HG03045 (cell line): Measurements from ENCODE around the gene CHKB.
"Not testable (repeated sequence)": the region's sequence is repeated elsewhere in the genome, so short reads cannot be mapped to it uniquely, and the experiment has no call there.

Source experiments
- ATAC-seq: cut with Tn5 transposase; IDR thresholded peaks from one replicate; pipeline ENCODE4 v1.9.1; 2021; ENCODE audit warnings: mild to moderate bottlenecking, moderate library complexity; ENCODE audit not compliant: unreplicated experiment

The CHKB gene

DNA sequence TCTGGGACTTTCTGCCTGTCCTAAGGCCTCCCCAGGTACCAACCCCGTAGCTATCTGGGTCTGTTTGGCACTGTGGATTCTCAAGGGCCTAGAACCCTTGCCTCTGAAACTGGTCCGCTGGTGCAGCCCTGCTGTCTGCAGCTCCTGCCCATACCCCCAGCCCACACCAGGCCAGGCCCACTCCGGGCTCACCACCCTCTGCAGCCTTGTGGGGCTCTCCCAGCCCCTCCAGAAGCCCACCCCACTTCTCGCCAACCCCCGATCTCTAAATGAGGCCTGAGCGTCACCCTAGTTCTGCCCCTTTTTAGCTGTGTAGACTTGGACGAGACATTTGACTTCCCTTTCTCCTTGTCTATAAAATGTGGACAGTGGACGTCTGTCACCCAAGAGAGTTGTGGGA lies 32.3 kb downstream of the CHKB start:
- ATAC-seq = no peak

DNA sequence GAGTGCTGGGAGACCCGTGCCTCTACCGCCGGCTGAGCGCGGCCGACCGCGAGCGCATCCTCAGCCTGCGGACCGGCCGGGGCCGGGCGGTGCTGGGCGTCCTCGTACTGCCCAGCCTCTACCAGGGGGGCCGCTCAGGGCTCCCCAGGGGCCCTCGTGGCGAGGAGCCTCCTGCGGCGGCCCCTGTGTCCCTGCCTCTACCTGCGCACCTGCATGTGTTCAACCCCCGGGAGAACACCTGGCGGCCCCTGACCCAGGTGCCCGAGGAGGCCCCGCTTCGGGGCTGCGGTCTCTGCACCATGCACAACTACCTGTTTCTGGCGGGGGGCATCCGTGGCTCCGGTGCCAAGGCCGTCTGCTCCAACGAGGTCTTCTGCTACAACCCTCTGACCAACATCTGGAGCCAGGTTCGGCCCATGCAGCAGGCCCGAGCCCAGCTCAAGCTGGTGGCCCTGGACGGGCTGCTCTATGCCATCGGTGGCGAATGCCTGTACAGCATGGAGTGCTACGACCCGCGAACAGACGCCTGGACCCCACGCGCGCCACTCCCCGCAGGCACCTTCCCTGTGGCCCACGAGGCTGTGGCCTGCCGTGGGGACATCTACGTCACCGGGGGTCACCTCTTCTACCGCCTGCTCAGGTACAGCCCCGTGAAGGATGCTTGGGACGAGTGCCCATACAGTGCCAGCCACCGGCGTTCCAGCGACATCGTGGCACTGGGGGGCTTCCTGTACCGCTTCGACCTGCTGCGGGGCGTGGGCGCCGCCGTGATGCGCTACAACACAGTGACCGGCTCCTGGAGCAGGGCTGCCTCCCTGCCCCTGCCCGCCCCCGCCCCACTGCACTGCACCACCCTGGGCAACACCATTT lies 33.5 kb downstream of the CHKB start:
- no peak for ATAC-seq

DNA sequence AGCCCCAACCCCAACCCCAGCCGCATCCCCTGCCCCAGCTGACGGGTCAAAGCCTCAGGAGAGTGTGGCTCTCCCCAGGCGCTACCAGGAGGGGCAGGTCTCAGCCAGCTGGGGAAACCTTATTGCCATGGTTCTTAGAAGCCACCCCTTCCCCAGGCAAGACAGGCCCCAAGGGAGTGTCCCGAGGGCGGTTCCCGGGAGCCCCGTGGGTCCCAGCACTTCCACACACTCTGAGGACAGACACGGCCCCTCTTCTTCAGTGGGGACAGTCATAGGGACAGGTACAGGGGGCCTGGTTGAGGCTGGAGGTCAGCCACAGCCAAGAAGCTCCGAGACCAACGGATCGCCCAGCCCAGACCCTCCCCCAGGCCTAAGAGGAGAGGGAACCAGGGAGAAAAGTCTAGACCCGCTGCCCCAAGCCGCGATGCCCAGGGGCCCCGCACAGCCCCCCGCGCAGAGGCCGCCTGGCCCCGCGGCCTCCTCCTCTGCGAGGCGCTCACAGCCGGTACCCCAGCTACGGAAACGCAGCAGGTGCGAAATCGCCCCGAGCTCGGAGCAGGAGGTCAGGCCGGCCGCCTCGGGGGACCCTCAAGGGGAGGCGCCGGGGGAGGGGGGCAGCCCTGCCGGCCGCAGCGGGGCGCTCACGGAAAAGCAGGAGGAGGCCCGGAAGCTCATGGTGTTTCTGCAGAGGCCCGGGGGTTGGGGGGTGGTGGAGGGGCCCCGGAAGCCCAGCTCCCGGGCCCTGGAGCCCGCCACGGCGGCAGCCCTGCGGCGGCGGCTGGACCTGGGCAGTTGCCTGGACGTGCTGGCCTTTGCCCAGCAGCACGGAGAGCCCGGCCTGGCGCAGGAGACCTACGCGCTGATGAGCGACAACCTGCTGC lies 34.4 kb downstream of the CHKB start:
- ATAC-seq = no peak

DNA sequence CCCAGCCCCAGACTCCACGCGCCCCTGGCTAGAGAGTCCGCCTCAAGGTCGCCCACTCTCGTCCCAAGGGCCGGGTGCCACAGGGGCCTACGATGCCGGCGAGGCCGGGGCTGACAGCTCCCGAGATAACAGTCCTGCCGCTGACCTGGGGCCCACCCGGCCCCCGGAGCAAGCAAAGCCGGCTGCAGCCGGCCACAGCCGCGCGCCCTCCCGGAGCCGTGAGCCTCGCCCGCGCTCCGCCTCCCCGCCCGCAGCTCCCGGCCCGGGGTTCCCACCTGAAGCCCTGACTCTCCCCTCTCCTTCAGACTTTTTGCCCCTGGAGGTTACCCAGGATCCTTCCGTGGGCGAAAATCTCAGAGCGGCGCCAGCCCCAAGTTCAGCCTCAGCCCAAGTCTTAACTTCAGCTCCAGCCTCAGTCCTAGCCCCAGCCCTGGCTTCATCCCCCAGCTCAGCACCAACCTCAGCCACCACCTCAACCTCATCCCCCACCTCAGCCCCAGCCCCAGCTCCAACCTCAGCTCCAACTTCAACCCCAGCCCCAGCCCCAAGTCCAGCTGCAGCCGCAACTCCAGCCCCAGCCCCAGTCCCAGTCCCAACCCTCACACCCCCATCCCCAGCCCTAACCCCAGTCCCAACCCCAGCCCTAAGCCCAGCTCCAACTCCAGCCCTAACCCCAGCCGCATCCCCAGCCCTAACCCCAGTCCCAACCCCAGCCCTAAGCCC lies 35.2 kb downstream of the CHKB start:
- ATAC-seq = no peak

DNA sequence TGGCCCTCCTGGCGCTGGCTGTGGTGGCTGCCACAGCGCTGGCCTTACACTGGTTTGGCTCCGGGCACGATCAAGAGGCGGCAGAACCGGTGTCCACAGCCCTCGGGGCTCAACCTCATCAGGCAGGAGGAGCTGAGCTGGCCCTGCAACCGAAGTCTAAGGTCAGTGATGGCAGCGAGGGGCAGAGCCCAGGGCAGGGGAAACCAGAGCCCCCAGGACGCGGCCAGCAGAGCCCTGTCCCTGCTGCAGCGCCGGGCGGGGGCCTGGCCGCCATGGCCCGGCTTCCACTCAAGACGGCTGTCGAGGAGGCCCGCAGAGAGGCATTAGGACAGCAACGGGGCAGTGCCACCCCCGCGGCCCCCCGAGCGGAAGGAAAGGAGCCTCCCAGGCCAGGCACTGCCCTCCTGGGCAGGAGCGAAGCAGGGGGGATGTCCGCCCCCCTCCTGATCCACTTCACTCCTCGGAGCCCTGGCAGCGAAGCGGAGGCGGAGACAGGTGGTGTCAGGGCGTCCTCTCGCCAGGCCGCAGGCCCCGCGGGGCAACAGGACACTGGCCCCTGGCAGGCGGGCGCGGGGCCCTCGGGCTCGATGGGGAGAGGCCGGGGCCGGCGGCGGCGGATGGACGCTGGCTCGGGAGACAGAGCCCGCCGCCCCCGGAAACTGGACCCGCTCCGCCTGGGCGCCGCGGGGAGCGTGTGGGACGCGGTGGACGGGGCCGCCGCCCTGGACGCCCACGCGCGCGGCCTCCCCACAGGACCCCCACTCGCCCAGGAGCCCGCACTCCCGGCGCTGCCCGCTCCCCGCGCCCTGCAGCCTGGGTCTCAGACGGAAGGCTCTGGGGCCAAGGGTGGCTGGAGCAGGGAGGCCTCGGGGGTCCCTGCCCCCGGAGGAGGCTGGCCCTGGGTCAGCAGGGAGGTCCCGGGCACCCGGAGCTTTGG lies 36.1 kb downstream of the CHKB start:
- no peak for ATAC-seq

DNA sequence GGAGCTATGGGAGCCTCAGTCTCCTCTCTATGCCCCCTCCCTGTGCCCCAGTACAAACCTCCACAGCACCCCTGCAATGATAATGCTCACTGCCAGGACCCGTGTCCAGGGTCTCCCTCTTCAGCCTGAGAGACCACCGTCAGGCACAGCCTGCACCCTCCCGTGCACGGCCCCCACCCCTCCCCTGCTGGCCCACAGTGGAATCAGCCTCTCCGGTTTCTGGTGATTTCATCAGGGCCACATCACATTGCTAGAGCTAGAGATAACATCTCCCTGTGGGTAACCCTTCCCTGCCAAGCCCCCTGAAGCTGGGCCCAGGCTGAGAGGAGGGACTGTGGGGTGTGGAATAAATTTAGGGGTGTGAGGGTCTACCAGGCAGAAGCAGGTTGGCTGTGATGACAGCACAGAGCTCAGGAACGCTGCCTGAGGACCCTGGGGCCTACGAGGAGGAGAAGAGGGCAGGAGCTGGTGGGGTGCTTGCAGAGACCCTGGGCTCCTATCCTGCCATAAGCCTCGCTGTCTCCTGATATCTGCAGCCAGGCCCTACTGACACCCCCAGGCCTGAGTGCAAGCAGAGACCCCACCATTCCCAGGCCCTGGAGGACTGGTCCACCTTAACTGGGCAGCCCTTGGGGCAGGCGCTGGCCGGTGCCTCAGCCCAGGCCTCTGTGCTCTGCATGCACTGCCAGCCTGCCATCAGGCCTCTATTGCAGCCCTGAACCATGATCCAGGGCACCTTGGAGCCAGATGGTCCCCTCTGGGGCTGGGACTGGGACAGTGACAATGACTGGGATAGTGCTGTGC lies 36.9 kb downstream of the CHKB start, which contains the start of gene KLHDC7B:
Gene KLHDC7B, plus strand, starts transcription at position 378 of the 804 bp plus-strand sequence. Its CDS starts 345 bp downstream, at position 723.
- no peak for ATAC-seq

DNA sequence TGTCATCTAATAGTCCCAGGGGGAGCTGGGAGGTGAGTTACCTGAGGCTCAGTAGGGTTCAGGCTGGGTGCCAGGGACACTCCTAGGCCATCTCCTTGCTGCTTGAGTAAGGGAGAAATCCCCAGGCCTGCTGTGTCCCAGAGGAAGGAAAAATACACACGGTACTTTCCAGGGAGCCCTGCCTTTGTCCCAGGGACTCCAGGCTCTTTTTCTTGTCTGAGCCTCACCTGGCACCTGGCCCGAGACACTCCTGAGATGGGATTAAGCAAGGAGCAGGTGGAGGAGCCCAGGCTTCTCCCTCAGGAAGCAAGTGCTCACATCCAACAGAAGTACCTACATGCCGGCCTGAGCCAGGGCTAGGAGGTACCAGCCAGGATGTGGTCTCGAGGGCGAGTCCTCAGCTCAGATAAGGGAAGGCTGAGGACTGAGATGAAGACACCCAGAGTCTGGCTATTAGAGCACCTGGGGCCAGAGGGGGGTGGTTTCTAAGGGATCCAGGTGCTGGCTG lies 37.8 kb downstream of the CHKB start:
- ATAC-seq = no peak

DNA sequence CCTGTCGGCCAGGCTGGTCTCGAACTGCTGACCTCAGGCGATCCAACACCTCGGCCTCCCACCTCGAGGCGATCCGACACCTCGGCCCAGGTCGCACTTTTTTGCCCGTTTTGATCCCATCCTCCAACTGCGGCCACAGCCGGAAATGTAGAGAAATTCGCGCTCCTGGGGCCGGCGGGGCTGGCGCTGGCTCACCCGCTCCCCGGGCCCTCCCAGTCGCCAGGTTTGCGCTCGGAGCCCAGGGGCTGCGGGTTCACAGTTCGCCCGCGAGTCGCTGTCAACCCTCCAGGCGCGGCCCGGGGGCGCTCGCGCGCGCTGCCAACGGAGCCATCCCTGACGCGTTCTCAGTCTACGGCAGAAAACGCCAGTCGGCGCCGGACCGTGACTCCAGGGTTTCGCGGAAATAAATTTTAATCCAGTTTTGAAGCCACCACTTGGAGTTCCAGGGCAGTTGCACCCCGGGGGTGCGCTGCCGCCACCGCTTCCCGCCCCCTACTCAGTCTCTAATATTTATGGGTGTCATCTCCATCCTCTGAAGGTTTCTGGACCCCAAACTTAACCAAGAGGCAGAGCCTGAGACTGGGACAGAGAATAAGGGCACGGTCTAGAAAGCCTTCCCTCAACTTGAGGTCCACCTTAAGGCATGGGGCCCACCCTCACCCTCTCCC lies 38.4 kb downstream of the CHKB start:
- ATAC-seq = no peak

DNA sequence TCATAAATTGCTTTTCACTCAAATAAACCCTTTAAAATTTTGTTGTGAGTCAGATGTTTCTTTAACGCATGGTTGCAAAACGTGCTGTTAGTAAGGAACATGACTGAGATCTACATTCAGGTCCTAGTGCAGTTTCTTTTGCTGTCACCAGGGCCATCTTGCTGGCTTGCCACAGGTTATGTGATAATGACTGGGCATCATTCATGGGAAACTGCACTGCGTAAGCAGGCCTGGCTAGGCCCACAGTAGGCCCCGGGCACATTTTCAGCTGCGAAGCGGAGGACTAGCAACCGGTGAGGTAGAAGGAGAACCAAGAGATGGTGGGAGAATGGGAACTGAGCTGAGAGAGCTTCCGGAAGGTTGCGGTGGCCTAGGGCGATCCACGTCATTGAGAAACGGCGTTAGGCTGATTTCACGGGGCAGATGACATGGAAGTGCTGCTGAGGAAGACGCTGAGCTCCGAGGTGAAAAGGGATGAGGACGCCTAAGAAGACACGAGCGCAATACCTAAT lies 40.2 kb downstream of the CHKB start:
- ATAC-seq = no peak

DNA sequence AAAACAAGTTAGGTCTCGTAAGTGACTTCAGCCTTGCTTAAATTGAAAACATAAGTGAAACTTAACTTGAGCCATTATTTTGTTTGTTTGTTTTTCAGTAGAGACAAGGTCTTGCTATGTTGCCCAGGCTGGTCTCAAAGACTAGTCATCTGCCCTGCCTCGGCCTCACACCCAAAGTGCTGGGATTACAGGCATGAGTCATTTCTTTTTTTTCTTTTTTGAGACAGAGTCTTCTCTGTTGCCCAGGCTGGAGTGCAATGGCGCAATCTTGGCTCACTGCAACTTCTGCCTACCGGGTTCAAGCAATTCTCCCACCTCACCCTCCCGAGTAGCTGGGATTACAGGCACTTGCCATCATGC lies 41.0 kb downstream of the CHKB start:
- not testable (repeated sequence) for ATAC-seq

DNA sequence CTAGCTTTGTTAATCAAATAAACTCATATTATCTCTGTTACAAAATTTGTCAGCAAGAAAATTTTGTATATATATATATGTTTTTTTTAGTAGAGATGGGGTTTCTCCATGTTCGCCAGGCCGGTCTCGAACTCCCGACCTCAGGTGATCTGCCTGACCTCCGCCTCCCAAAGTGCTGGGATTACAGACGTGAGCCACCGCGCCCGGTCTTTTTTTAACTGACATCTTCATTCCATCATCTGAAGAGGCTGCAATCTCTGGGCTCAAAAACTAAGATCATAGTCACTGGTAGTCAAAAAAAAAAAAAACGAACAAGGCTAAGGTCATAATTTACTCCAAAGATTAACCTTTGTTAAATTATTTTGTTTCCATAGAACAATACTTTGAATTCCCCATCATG lies 42.3 kb downstream of the CHKB start:
- ATAC-seq = no peak

DNA sequence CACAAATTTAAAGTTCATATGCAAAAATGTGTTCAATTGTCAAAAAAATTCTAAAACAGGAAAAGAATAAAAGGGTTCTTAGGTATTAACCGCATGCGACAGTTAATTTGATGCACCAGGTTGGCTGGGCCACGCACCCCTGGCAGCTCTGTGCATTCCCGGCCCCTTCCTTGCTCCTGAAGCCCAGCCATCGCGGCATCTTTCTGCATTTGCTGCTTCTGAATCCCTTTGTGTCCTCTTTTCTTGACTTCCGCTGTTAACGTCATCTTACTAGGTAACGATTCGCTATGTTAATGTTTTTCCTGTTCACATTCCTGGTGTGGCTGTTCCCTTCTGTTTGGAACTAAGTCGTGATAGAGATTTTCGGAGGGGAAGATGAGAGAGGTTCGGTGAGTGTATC lies 44.9 kb downstream of the CHKB start:
- no peak for ATAC-seq

DNA sequence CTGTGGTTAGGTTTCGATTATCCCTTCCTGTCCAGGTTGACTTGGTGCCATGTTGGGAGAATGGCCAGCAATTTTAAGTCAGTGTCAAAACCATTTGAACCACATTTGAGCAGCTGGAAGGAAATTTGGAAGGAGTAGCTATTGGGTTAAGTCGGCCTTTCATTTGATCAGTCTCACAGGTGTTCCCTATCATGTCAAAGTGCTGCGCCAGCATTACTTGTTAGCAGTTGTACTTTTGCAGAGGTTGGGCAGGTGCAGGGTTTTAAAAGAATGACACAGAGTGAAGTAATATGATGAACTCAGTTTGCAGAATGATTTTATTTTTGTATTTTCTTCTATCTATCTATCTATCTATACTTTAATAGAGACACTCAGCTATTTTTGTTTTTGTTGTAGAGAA lies 46.4 kb downstream of the CHKB start:
- no peak for ATAC-seq

DNA sequence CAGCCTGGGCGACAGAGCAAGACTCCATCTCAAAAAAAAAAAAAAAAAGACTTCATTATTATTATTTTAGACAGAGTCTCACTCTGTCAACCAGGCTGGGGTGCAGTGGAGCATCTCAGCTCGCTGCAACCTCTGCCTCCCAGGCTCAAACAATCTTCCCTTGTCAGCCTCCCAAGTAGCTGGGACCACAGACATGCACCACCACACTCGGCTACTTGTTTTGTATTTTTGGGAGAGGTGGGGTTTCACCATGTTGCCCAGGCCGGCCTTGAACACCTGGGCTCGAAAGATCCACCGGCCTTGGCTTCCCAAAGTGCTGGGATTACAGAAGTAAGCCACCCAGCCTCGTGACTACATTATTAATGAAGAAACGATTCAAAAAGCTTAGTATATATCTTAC lies 47.5 kb downstream of the CHKB start:
- ATAC-seq = no peak

DNA sequence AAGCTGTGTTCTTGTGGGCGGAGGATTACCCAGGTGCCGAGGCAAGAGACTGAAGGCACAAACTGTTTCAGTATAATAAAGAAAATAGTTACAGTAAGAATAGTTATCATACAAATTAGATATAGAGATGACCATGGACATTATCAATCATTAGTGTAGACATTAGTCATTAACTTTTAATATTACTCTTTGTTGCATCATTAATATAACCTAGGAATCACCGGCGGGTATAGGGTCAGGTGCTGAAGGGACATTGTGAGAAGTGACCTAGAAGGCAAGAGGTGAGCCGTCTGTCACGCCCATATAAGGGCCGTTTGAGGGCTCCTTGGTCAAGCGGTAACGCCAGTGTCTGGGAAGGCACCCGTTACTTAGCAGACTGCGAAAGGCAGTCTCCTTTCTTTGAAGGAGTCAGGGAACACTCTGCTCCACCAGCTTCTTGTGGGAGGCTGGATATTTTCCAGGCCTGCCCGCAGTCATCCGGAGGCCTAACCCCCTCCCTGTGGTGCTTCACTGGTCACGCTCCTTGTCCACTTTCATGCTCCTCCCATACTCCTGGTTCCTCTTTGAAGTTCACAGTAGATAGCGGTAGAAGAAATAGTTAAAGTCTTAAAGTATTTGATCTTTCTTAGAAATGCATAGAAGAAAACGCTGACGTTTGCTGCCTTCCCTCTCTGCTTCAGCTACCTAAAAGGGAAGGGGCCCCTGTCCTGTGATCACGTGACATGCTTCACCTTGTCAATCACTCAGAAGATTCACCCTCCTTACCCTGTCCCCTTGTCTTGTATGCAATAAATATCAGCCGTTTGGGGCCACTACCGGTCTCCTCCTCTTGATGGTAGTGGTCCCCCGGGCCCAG lies 48.6 kb downstream of the CHKB start:
- ATAC-seq = not testable (repeated sequence)

DNA sequence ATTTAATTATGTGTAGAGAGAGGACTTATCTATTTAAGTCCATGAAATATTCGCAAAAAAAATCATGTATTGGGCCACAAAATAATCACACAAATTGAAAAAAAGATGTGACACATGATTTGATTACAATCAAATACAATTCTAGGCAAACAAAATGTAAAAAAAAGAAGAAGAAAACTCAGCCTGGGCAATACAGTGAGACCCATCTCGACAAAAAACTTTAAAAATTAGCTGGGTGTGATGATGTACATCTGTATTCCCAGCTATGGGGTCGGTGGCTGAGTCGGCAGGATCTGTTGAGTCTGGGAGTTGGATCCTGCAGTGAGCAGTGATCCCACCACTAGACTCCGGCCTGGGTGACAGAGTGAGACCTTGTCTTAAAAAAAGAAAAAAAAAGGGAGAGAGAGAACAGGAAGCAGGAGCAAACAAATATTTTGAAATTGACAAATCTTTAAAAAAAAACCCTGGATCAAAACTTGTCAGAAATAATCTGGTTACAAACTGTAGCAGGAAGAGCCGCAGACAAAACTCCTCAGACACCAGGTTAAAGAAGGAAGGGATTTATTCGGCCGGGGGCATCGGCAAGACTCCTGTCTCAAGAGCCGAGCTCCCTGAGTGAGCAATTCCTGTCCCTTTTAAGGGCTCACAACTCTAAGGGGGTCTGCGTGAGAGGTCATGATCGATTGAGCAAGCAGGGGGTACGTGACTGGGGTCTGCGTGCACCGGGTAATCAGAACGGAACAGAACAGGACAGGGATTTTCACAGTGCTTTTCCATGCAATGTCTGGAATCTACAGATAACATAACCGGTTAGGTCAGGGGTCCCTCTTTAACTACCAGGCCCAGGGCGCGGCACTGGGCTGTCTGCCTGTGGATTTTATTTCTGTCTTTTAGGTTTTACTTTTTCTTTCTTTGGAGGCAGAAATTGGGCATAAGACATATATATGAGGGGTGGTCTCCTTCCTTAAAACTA lies 49.5 kb downstream of the CHKB start:
- no peak for ATAC-seq
